ENCODE results near the gene SLC37A1. TPM values are rescaled to one million over a fixed set of nuclear protein-coding genes. Genes with fewer than 3 reads are reported as not detected.
A peak's percentile ranks its signal among the peaks of the same experiment; 100 is the strongest.

The SLC37A1 gene
- total RNA-seq, 2 experiments from 2014 or later: 12.8 to 14.9 TPM

DNA sequence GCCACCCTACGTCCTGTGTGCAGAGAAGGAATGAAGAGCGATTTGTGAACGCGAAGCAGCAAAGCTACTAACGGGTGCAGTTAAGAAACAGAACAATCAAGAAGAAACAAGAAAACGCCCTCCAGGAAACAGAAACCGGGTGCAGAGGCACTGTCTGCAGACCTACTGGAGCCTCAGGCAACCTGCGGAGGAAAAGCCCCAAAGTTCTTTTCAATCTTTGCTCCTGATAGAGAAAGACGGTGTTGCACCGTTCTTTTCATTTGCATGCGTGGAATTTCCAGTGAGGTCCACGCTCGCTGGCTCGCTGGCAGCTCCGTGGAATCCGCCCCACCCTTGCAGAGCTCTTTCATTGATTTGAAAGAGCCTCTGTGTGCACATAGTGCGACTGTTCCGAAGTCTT lies 102.8 kb downstream of the SLC37A1 start:
- ATAC-seq (peak; percentile 6), DNase-seq (peak; percentile 46)
- POLR2A ChIA-PET: no interaction called here
- Mint-ChIP-seq H3K9me3 (no peaks in the 10 kb centered on the region), H3K27ac (no peak overlapping the region), H3K27me3 (no peaks in the 10 kb centered on the region), H3K4me3 (no peak overlapping the region), H3K4me1 (ENCODE audit: low read depth) (no peaks in the 10 kb centered on the region), H3K36me3 (ENCODE audit: low read depth) (no peaks in the 10 kb centered on the region)
- intact Hi-C loops (cut with micrococcal nuclease): no loop called here
- CTCF ChIA-PET: interaction anchor here (1.3 kb wide), 1 partner anchor 24 kb away, joined by 4 read pairs; no protein-coding TSS in a partner anchor
- TF ChIP-seq, protein P1, sequence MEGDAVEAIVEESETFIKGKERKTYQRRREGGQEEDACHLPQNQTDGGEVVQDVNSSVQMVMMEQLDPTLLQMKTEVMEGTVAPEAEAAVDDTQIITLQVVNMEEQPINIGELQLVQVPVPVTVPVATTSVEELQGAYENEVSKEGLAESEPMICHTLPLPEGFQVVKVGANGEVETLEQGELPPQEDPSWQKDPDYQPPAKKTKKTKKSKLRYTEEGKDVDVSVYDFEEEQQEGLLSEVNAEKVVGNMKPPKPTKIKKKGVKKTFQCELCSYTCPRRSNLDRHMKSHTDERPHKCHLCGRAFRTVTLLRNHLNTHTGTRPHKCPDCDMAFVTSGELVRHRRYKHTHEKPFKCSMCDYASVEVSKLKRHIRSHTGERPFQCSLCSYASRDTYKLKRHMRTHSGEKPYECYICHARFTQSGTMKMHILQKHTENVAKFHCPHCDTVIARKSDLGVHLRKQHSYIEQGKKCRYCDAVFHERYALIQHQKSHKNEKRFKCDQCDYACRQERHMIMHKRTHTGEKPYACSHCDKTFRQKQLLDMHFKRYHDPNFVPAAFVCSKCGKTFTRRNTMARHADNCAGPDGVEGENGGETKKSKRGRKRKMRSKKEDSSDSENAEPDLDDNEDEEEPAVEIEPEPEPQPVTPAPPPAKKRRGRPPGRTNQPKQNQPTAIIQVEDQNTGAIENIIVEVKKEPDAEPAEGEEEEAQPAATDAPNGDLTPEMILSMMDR (IDR thresholded peaks at IDR 0.05): no peak

DNA sequence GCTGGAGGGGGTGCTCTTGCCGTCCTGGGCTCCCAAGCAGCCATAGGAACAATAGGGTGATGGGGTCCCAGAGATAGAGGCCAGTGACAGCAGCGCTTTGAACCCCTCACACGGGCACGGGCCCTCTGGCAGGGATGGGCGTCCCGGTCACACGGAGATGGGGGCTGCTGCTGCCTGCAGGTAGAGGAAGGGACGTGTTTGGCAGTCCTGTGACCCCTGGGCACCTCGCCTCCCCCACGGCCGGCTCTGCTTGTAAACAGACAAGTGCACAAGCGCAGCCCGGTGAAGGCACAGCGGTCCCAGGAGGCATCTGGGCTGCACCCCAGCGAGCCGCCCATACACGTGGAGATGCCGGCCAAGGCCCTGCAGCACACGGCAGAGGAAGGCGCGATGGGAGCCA lies 103.3 kb downstream of the SLC37A1 start:
- Mint-ChIP-seq H3K4me1 (ENCODE audit: low read depth) (no peaks in the 10 kb centered on the region), H3K27ac (no peak overlapping the region), H3K4me3 (no peak overlapping the region), H3K27me3 (no peaks in the 10 kb centered on the region), H3K36me3 (ENCODE audit: low read depth) (no peaks in the 10 kb centered on the region), H3K9me3 (no peaks in the 10 kb centered on the region)
- ChIA-PET CTCF (interaction anchor here (1.3 to 1.6 kb wide), 2 partner anchors 9 to 24 kb away, joined by 4 read pairs; no protein-coding TSS in a partner anchor), POLR2A (no interaction called here)
- intact Hi-C loops (cut with micrococcal nuclease): no loop called here
- no peak for DNase-seq
- TF ChIP-seq, protein P1 (IDR thresholded peaks at IDR 0.05): no peak
- ATAC-seq: no peak

DNA sequence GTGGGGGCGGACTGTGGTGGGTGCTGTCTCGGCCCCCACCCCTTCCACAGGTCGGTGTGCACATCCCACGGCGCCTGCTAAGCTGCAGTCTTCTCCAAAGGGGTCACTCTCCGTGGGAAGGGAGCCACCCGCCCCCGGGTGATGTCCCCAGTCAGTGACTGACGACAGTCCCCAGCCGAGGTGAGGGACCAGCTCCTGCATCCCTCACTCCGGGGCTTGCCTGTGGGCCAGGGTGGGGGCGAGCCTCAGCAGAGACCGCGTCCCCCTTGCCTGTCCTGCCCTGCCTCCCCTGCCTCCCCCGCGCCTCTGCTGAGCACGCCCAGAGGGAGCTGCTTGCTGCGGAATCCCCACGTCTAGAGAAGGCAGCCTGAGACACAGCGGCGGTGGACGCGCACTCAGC lies 103.8 kb downstream of the SLC37A1 start:
- CTCF ChIA-PET: interaction anchor here (1.6 kb wide), 1 partner anchor 10 kb away, joined by 4 read pairs; no protein-coding TSS in a partner anchor
- ATAC-seq (no peak), DNase-seq (no peak)
- intact Hi-C loops (cut with micrococcal nuclease): no loop called here
- H3K4me1 Mint-ChIP-seq (ENCODE audit: low read depth): no peaks in the 10 kb centered on the region
- no peaks in the 10 kb centered on the region for H3K27me3 Mint-ChIP-seq
- H3K4me3 Mint-ChIP-seq: no peak overlapping the region
- H3K27ac Mint-ChIP-seq: no peak overlapping the region
- TF ChIP-seq, protein P1 (IDR thresholded peaks at IDR 0.05): no peak
- no peaks in the 10 kb centered on the region for H3K36me3 Mint-ChIP-seq (ENCODE audit: low read depth)
- POLR2A ChIA-PET: no interaction called here
- no peaks in the 10 kb centered on the region for H3K9me3 Mint-ChIP-seq

DNA sequence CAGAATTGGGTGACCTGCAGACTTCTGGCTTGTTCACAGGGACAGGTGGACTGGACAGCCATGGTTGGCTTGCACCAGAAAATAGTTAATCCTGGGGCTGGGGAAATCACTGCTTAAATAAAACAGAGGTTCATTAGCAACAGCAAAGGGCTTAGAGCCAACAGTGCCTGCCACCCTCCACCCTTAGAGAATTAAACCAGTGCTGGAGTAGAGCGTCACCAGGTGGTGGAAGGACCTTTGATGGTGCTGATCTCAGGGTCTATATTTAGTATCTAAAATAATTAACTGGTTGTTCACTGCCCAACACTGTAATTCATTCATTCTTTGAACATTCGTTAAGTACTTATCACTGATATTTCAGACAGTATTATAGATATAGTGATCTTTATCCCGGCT lies 105.1 kb downstream of the SLC37A1 start:
- Mint-ChIP-seq H3K27ac (no peak overlapping the region), H3K4me1 (ENCODE audit: low read depth) (no peaks in the 10 kb centered on the region), H3K36me3 (ENCODE audit: low read depth) (no peaks in the 10 kb centered on the region), H3K9me3 (no peaks in the 10 kb centered on the region), H3K4me3 (no peak overlapping the region), H3K27me3 (no peaks in the 10 kb centered on the region)
- intact Hi-C loops (cut with micrococcal nuclease): no loop called here
- CTCF ChIA-PET: interaction anchor here (1.6 kb wide), 1 partner anchor 15 kb away, joined by 3 read pairs; no protein-coding TSS in a partner anchor
- TF ChIP-seq, protein P1 (IDR thresholded peaks at IDR 0.05): no peak
- DNase-seq: peak; percentile 11
- ATAC-seq: no peak
- POLR2A ChIA-PET: no interaction called here

DNA sequence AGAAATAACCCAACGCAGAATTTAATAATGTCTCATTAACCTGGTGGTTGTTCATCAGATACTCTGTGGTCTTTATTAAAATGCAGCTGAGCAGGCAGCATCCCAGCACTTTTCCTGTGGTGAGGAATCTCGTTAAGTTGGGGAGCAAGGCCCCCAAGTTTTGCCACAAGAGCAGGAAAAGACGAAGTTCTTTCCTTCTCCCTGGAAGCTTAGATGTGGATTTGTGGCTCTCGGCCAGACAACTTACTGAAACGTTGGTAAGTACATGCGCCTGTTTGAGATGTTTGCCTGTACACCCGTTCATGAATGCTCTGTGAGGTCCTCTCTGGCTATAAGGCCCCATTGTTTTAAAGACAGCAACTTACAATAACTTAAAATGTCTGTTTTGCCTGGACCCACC lies 105.5 kb downstream of the SLC37A1 start:
- DNase-seq (no peak), ATAC-seq (no peak)
- H3K4me3 Mint-ChIP-seq: no peak overlapping the region
- CTCF ChIA-PET: interaction anchor here (1.6 kb wide), 1 partner anchor 15 kb away, joined by 3 read pairs; no protein-coding TSS in a partner anchor
- H3K9me3 Mint-ChIP-seq: no peaks in the 10 kb centered on the region
- TF ChIP-seq, protein P1 (IDR thresholded peaks at IDR 0.05): no peak
- intact Hi-C loops (cut with micrococcal nuclease): no loop called here
- H3K27ac Mint-ChIP-seq: no peak overlapping the region
- no peaks in the 10 kb centered on the region for H3K36me3 Mint-ChIP-seq (ENCODE audit: low read depth)
- no peaks in the 10 kb centered on the region for H3K27me3 Mint-ChIP-seq
- POLR2A ChIA-PET: no interaction called here
- no peaks in the 10 kb centered on the region for H3K4me1 Mint-ChIP-seq (ENCODE audit: low read depth)
